Stimulated activated CD8-positive, alpha-beta memory T cell treated with anti-CD3 and anti-CD28 coated beads, Interleukin-15, amount 100 ng/mL, for 48 hours (primary cell): ENCODE data around the gene PTMS.
"Not testable (repeated sequence)": the region's sequence is repeated elsewhere in the genome, so short reads cannot be mapped to it uniquely, and the experiment has no call there.

ENCODE experiments used
- DNase-seq, 2 donors: peaks; one replicate each; pipeline ENCODE4 v3.0.0-alpha.2; 2020; ENCODE audit warnings: low read depth in 2 of 2

The PTMS gene

GRCh38 chr12:6765634-6766581 lies at the start of gene PTMS:
TSS of gene PTMS (plus strand) at chr12:6766363. CDS start at chr12:6766706, 343 bp downstream.
- no peak for DNase-seq

- DNase-seq, result no peak
Measured at GRCh38 chr12:6716874-6717437, 49.2 kb upstream of the PTMS start.

GRCh38 chr12:6722863-6723262 lies 43.3 kb upstream of the PTMS start:
- DNase-seq, result no peak

GRCh38 chr12:6723607-6724408 lies 42.4 kb upstream of the PTMS start, which contains the start of gene COPS7A:
TSS of gene COPS7A (plus strand) at chr12:6724046. CDS start at chr12:6724657, 611 bp downstream.
- DNase-seq, result peak; percentile 96 to 98

- DNase-seq, result no peak
Measured at GRCh38 chr12:6724409-6724797, 41.8 kb upstream of the PTMS start.

- no peak for DNase-seq
Measured at GRCh38 chr12:6725350-6725749, 40.8 kb upstream of the PTMS start.

- no peak for DNase-seq
Measured at GRCh38 chr12:6729186-6729585, 37.0 kb upstream of the PTMS start.

GRCh38 chr12:6730169-6730568 lies 36.0 kb upstream of the PTMS start:
- no peak for DNase-seq

GRCh38 chr12:6734506-6735387 lies 31.4 kb upstream of the PTMS start:
- DNase-seq, result no peak

- no peak for DNase-seq
Measured at GRCh38 chr12:6735448-6736191, 30.5 kb upstream of the PTMS start.

GRCh38 chr12:6736754-6737153 lies 29.4 kb upstream of the PTMS start:
- no peak for DNase-seq

- not testable (repeated sequence) for DNase-seq
Measured at GRCh38 chr12:6742080-6742479, 24.1 kb upstream of the PTMS start.

GRCh38 chr12:6742834-6743233 lies 23.3 kb upstream of the PTMS start:
- no peak for DNase-seq

GRCh38 chr12:6743300-6743699 lies 22.9 kb upstream of the PTMS start:
- DNase-seq, result not testable (repeated sequence)

GRCh38 chr12:6745741-6746525 lies 20.2 kb upstream of the PTMS start:
- DNase-seq, result no peak

- no peak for DNase-seq
Measured at GRCh38 chr12:6747216-6747615, 18.9 kb upstream of the PTMS start.

GRCh38 chr12:6748761-6749160 lies 17.4 kb upstream of the PTMS start:
- DNase-seq, result no peak

GRCh38 chr12:6750506-6750905 lies 15.7 kb upstream of the PTMS start:
- no peak for DNase-seq

GRCh38 chr12:6751767-6752166 lies 14.4 kb upstream of the PTMS start:
- DNase-seq, result no peak
